ENCODE data around the gene TENT5C. TPM values are rescaled to one million over a fixed set of nuclear protein-coding genes. Genes with fewer than 3 reads are reported as not detected.

Gene TENT5C
- total RNA-seq, 2 donors from 2014 or later: 17.0 to 20.1 TPM

- Histone ChIP-seq H3K4me3 (no peak overlapping the region), H3K9me3 (no peaks in the 10 kb centered on the region), H3K36me3 (no peaks in the 10 kb centered on the region), H3K27me3 (no peaks in the 10 kb centered on the region), H3K4me1 (peaks cover 0 to 30% of the 10 kb centered on the region in 2 donors), H3K27ac (no peak overlapping the region)
- no peak for DNase-seq (ENCODE audit: low spot score)
- TF ChIP-seq CTCF (IDR thresholded peaks at IDR 0.05): no peak
Measured at GRCh38 chr1:117602862-117603261, 3.0 kb upstream of the TENT5C start.

DNA sequence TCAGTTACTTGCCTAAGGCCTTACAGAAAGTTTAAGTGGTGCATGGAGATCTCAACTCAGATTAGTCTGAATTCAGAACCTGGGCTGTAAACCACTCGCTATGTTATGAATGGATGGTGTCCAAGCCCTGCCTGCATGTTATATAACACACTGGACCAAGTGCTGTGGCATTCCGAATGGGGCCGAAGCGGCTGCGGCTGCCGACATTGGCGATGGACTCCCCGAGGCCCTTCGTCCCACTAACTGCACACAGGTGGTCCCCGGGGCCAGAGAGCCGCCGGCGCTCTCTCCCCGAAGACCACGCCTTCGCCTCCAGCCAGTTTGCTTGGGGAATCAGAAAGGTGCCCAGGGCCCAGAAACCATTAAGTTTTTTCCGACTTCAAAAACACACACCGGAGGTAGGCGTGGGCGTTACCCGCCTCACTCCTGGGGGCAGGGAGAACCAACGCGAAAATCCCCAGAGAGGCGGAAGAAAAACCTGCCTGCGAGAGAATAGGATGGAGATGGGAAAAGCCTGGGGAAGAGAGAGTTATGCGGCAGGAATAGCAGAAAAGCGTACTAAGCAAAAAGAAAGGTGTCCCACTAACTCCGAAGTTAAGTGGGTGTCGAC lies 579 bp upstream of the TENT5C start:
- DNase-seq (ENCODE audit: low spot score): no peak
- H3K4me1 ChIP-seq: peaks cover 0 to 43% of the 10 kb centered on the region in 2 donors

GRCh38 chr1:117606649-117607430 lies 992 bp downstream of the TENT5C start:
- TF ChIP-seq CTCF (IDR thresholded peaks at IDR 0.05): no peak
- DNase-seq (ENCODE audit: low spot score): no peak
- peaks cover 0 to 50% of the 10 kb centered on the region in 2 donors for H3K4me1 ChIP-seq
- H3K9me3 ChIP-seq: no peaks in the 10 kb centered on the region
- peak overlapping the region; percentile 84 to 89 for H3K27ac ChIP-seq
- no peaks in the 10 kb centered on the region for H3K27me3 ChIP-seq
- peak overlapping the region; percentile 72 to 82 for H3K4me3 ChIP-seq
- no peaks in the 10 kb centered on the region for H3K36me3 ChIP-seq

More for the DNA sequence above, 579 bp upstream of the TENT5C start:
- peak overlapping the region; percentile 83 to 88 for H3K27ac ChIP-seq
- no peaks in the 10 kb centered on the region for H3K9me3 ChIP-seq
- no peaks in the 10 kb centered on the region for H3K27me3 ChIP-seq
- TF ChIP-seq CTCF (IDR thresholded peaks at IDR 0.05): no peak
- H3K4me3 ChIP-seq: peak overlapping the region; percentile 72 to 82
- no peaks in the 10 kb centered on the region for H3K36me3 ChIP-seq

DNA sequence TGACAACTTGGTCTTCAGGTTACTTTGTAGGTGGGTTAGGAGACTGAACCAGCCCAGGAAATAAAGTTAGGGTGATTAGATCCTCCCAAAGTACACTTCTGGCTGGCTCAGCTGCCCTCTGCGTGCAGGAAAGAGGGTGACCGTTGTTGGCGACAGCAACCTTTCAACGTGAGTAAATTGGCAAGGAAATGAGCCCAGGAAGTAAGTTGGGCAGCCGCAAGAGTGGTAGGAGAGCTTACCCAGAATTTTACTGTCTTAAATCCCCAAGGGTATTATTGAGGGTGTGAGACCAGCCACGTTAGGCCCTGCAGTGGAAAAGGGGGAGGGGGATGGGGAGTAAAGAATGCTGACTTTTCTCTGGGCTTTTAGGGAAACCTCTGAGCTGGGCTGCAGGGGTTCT lies 1.6 kb downstream of the TENT5C start:
- Histone ChIP-seq H3K27me3 (no peaks in the 10 kb centered on the region), H3K9me3 (no peaks in the 10 kb centered on the region), H3K27ac (peak overlapping the region; percentile 84 to 89), H3K4me3 (peak overlapping the region; percentile 72 to 82), H3K36me3 (no peaks in the 10 kb centered on the region), H3K4me1 (peaks cover 0 to 57% of the 10 kb centered on the region in 2 donors)
- DNase-seq (ENCODE audit: low spot score): no peak
- TF ChIP-seq CTCF (IDR thresholded peaks at IDR 0.05): no peak

GRCh38 chr1:117608115-117608615 lies 2.3 kb downstream of the TENT5C start:
- no peak for DNase-seq (ENCODE audit: low spot score)
- Histone ChIP-seq H3K27me3 (no peaks in the 10 kb centered on the region), H3K27ac (peak overlapping the region; percentile 84 to 89), H3K36me3 (no peaks in the 10 kb centered on the region), H3K4me1 (peaks cover 0 to 64% of the 10 kb centered on the region in 2 donors), H3K9me3 (no peaks in the 10 kb centered on the region), H3K4me3 (peak overlapping the region; percentile 72 to 82)
- no peak for TF ChIP-seq CTCF (IDR thresholded peaks at IDR 0.05)

All from right atrium auricular region (tissue), 2 donors.